Stimulated activated CD4-positive, alpha-beta T cell treated with anti-CD3 and anti-CD28 coated beads, TNF-alpha, amount 100 ng/mL, for 48 hours (primary cell): Measurements from ENCODE around the gene TLL2.
"Not testable (repeated sequence)": the region's sequence is repeated elsewhere in the genome, so short reads cannot be mapped to it uniquely, and the experiment has no call there.

Source experiments
- DNase-seq, 3 donors: peaks; one replicate each; pipeline ENCODE4 v3.0.0-alpha.2; 2020; ENCODE audit warnings: low read depth in 3 of 3

Gene TLL2

DNA sequence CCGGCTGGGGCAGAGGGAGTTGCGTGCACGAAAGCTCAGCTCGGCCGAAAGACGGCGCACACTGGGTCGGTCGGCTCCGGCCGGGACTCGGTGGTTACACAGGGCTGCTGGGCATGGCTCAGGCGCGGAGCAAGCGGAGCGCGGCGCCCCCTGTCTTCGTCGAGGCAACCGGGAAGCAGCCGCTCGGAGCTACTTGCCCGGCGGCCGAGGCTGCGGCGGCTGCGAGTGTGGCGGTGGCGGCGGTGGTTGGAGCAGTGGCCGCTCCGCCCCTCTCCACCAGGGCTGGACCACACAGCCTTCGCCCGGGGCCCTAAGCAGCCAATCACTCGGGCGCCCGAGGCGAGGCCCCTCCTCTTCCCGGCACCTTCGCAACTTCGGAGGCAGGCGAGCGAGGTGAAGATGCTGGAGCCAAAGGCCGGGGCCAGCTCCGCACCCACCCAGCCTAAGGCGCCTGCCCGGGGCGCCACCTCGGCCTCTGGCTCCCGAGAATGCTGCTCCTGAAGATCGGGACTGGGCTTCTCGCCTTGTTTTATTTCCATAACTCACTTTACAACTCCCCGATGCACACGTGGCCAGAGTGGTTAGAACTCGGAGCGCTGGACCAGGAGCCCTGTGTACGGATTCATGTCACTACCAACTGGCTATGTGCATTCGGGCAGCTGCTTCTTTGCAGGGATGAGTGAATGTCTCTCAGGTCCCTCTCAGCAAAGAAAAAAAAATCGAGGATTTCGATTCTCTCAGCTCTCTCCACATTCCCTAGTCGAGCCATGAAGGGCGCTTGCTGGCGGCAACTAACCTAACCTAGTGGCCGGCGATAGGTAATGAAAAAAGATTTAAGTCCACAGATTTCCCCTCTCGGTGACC is at the start of gene TLL2:
Gene TLL2, minus strand, starts transcription at position 229 of the 864 bp plus-strand sequence. CDS start 241 bp downstream, outside the sequence.
- peak in 2 of 3 donors; percentile 38 to 47 for DNase-seq

DNA sequence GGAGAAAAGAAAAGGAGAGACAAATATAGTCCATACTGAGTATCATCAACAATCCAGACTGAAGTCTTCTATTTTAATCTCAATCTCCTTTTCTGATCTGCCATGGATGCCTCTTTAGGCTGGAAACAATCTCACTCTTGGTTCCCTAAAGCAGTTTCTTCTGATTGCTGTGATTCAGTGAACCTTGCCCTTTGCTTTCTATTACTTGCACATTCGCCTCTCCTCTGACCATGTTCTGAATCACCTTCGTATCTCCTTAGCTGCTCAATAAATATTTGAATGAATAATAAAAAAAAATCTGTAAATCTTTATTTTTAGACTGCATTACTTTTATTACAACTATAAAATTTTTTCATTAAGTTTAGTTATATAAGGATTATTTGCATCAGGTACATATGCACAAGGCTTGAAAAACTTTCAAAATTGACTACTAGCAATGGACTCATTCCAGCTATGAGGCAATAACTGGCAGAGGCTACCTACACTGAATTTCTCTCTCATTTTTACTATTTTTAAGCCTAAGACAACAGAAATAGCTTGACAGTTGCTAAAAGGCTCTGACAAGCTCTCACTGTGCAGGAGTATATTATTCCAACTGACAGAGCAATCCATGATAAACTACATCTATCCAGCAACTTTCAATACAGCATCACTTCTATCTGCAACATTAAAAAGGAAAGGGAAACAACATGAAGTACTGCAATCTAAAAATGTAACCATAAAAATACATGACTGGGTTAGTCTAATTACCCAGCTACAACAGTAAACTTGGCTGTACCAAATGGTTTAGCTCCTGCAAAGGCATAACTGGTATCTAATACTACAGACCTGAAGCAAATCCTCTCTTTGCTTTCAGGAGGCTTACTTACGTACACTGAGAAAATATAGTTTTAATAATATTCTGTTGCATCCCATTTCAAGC is 47.5 kb upstream of the TLL2 start:
- no peak for DNase-seq

DNA sequence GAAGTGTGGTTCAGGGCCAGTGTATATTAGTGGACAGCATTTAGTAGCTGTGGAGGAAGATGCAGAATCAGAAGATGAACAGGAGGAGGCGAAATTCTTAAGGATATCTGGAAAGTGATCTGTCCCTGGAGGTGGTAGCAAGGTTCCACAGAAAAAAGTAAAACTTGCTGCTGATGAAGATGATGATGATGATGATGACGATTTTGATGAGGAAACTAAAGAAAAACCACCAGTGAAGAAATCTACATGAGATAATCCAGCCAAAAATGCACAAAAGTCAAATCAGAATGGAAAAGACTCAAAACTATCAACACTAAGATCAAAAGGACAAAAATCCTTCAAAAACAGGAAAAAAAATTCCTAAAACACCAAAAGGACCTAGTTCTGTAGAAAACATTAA is 46.8 kb upstream of the TLL2 start:
- DNase-seq, result no peak

DNA sequence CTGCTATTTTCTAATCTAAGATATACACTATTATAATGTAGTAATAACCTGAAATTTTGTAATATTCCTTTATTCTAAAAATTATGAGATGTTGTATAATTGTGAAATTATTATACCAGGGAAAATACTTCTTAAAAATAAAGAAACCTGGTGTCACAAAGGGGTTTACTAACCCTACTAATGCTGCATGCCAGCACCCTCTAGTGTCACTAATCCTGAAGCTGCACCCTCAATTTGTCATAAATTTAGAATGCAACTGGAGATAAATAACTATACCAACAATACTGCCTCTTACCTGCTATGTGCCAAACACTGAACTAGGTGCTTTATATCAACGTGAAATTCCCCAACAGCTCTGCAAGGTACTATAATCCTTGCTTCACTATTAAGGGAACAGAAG is 42.3 kb upstream of the TLL2 start:
- no peak for DNase-seq

DNA sequence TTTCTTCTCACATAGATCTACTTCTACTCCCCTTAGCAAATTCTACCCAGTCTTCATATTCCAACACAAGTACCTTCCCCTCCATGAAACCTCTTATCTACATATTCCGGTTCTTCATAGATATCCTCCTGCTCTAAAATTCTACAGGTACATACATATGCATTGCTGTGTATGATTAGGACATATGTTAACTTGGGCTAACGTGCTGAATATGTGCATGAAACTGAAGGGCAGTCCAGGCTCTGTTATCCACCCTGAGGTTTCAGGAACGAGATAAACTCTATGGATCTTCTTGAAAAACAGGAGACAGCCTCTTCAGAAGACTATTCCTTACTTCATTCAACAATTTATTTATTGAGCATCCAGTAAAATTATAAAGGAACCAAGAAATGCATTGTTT is 41.6 kb upstream of the TLL2 start:
- no peak for DNase-seq

DNA sequence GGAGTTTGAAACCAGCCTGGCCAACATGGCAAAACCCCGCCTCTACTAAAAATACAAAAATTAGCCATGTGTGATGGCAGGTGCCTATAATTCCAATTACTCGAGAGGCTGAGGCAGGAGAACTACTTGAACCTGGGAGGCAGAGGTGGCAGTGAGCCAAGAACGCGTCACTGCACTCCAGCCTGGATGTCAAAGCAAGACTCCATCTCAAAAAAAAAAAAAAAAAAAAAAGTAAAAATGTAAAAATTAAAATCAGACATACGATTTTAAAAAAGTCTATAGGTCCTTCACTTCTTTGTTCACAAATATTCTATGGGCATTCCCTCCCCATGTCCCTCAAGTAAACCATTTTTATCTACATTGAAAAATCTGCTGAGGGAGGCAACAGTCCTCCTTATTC is 34.9 kb upstream of the TLL2 start:
- no peak for DNase-seq

DNA sequence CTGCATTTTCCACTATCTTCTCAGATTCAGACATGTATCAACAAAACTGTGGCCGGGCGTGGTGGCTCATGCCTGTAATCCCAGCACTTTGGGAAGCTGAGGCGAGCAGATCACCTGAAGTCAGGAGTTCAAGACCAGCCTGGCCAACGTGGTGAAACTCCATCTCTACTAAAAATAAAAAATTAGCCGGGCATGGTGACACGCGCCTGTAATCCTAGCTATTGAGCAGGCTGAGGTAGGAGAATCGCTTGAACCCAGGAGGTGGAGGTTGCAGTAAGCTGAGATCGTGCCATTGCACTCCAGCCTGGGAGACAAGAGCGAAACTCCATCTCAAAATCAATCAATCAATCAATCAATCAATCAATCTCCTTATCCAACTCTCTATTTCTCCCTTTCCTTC is 31.8 kb upstream of the TLL2 start:
- not testable (repeated sequence) for DNase-seq

DNA sequence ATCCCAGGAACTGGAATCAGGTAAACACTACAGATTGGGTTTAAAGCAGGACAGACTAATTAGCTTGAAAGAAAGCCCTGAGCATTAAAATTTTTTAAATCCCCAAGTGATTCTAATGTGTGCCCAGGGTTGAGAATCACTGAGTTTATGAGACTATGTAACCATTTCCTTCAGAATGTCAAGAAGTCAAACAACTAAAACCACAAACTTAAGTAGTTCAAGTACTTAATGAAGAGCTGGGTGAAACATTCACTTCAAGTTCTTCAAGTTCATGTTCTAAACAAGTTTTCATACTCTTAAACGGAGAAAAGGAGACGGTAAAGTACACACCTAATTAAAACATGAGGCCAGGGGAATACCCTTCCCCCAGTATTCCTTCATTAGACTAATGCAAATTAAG is 28.2 kb upstream of the TLL2 start:
- DNase-seq, result no peak

DNA sequence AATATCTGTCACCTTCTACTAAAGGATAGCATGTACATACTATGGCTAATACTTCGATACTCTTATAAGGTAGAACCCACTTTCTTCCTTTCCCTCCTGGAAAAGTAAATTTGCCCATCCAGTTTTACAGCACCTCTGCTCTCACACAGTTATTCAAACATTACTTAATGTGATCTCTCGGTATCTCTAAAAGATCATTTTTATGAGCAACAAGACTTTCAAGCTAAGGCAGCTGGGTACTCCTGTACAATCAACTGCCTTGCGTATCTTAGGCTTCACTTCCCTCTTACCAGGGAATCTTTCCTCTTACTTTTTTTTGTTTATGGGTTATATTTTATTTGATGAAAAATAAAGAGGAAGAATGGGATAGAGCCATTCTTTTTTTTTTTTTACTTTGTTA is 26.5 kb upstream of the TLL2 start:
- DNase-seq, result no peak

DNA sequence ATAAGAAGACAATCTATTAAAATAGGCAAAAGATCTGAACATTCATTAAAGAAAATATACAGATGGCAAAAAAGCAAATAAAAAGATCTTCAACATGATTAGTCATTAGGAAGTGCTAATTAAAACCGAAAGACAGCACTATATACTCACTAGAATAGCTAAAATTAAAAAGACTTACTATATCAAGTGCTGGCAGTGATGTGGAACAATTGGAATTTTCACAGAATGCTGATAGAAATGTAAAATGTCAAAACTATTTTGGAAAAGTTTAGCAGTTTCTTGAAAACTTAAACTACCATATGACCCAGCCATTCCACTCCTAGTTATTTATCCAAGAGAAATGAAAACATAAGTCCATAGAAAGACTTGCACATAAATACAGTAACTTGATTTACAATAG is 25.0 kb upstream of the TLL2 start:
- no peak for DNase-seq

DNA sequence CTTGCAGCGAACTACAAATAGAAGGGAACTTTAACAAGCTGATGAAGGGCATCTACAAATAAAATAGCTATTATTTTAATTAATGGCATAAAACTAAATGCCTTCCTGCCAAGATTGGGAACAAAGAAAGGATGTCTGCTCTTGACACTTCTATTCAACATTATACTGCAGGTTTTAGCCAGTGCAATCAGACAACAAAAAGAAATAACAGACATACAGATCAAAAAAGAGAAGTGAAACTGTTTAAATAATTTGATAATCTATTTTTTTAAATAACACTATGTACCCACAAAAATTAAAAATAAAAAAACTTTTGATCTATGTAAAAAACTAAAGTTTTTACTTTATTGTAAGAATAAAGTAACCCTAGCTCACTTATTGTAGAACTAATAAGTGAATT is 22.4 kb upstream of the TLL2 start:
- DNase-seq, result no peak

DNA sequence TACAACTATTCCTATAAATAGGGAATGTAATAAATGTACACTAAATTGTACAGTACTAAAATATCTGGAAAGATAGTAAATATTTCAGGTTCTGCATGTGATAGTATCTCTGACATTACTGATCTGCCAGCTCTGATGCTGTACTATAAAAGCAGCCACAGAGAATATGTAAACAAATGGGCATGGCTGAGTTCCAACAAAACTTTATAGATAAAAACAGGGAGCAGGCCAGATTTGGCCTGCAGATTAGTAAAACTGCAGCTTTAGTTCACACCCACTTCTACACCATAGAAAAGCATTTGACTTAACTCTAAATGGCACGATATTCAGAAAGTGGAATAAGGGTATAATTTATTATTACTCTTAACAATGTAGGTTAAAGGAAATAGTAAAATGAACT is 18.8 kb upstream of the TLL2 start:
- no peak for DNase-seq

DNA sequence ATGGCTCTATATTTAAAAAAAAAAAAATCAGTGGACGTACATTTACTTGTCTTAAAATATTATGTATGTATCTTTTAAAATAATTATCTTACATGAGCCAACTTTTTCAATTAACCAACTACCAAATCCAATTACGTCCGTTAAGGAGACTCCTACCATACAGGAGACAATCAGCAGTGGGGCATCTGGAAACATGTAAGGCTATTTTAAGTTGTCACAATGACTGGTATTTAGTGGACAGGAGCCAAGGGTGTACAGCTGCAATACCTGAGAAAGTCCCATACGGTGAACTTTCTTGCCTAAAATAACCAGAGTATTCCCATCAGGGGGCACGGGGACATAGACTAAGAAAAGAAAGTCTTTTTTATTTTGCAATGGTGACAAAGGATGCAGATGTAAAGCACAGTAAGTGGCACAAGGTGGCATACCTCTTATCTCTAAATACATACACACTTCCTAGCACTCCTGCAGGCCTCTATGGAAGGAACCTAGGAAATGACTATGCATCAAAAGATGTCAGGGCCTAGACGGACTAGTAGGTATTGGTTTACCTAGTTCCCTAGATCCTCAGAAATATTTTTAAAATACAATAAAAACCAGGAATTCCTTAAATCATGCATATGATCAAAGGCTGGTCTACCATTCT is 16.0 kb upstream of the TLL2 start:
- DNase-seq, result no peak

DNA sequence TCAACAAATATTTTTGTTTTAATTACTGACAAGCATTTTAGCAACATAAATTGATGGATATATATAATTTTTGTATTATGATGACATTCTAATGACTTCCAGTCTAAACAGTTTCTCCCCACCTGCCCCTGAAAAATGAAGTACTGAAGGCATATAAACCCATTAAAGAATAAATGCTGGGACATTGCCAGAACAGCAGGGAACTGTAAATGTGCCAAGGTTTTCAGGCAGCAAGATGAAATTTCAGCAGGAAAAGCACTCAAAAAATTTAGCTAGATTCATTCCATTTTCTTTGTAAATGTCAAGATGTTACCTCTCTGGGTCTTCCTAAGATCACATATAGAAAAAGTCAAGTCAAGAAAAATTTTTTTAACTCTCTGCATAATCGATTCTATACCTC is 11.0 kb upstream of the TLL2 start:
- no peak for DNase-seq

DNA sequence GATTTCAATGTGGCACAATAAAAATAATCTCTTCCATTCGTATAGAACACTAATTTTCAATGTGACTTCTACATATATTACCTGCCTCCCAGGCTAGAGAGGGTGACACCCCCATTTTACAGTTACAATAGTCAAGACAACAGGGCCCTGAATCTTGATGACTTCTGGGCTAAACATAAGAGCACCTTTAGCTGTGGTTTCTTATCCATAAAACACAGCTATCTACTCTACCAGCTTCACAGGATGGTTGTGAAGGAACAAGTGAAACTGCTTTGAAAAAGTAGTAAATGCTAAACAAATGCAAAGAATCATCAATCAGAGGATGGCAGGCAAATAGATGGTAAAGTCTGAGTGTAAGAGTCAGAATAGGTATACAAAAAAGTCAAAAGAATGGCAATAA is 3.6 kb upstream of the TLL2 start:
- no peak for DNase-seq

DNA sequence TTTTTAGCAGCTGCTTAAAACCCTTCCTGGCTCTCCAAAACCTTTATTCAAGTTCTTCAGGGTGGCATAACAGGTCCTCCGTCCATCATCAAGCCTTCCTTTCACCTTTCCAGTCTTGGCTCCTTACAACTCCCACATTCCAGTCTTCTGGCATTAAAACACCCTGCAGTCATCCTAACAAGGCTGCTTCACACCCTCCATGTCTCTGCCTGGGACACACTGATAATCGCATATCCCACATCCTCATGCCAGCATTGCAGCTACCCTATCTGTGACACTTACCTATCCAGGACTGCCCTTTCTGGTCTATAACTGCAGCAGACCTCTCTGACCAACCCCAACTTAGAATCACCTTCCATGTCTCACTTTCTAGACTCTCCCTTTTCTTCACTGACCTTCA is 2.6 kb upstream of the TLL2 start:
- DNase-seq, result no peak

DNA sequence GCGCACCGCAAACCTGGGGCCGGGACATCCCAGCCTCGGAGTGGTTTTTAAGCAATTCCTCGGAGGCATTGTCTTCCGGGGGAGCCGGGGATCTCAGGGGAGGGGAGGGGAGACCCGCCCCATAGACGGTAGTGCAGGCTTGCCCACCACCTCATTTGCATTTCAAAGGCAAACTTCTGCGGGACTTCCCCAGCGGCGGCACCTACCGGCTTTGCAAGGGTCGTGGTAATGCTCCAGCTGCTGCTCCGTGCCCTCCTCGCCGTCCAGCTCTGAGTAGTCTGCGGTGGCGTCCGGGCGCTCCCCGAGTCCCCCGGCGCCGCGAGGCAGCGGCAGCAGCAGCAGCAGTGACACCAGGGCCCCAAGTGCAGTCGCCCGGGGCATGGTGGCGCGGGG is 425 bp downstream of the TLL2 start:
- no peak for DNase-seq

DNA sequence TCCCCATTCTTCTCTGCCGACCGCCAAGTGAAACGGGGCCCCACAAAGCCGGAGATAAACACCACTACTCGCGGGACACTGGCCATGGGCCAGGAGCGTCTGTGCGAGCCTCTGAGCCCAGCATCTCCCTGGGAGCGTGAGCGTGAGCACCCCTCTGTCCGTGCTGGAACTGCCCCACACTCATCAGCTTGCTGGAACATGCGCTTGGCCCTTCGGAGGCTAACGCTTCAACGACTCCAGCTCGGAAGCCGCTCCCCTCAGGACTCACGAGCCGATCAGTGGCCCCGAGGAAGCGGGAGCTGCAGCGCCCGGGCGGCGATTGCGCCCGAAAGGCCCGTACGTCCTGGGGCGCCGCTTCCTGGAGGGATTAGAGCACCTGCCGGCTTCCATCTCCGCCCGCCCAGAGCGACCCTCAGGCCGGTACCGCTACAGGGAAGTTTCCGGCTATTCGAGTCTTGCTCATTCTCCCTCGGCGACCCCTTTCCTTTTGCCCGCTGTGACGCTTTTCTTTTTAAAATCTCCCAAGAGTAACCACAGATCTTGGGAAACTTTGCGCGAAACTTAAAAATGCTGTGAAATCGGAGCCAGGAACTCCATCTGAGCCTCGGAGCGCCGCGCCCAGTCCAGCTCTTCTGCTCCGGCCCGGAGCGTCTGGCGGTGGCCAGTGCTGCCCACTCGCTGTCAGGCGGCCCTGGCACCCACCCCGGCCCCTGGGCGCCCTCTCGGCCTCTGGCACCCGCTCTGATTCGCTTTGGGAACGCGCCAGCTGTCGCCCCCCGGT is 1.0 kb downstream of the TLL2 start:
- DNase-seq, result no peak

DNA sequence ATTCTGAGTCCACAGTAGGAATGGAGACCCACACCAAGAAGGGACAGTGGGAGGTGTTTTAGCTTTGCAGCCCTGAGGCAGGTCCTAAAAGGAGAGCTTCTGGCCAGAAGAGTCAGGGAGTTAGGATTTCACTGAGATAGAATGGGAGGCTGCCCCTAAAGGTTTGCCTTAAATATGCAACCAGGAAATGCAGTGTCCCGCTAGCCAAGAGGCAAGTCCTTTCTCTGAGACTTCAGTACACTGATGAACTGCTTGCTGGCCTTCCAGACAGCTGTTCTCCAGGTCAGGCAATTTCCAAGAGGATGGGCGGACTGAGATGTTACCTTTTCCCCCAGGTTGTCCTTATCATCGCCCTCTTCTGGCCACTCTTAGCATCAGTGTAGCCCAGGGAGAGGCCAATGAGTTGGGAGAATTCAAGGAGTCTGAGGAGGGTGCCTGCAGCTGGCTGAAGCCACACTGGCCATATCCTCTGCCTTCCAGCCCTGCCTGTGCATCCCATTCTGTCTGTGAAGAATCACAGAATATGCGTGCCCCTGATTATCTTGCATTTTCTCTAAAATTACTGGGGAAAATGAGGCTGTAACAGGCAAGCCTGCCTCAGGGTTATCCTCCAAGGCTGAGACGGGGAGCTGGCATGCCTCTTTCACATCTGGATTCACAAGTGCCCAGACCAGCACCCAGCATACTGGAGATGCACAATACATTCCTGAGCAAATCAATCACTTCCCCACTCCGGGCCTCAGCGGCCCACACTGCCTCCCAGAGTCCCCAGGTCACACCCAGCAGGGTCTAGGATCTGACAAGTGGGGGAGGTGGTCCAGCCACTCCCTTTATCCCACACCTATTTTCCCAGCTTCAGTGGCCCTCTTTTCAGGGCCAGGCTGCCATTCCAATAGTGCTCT is 2.4 kb downstream of the TLL2 start:
- DNase-seq, result no peak

DNA sequence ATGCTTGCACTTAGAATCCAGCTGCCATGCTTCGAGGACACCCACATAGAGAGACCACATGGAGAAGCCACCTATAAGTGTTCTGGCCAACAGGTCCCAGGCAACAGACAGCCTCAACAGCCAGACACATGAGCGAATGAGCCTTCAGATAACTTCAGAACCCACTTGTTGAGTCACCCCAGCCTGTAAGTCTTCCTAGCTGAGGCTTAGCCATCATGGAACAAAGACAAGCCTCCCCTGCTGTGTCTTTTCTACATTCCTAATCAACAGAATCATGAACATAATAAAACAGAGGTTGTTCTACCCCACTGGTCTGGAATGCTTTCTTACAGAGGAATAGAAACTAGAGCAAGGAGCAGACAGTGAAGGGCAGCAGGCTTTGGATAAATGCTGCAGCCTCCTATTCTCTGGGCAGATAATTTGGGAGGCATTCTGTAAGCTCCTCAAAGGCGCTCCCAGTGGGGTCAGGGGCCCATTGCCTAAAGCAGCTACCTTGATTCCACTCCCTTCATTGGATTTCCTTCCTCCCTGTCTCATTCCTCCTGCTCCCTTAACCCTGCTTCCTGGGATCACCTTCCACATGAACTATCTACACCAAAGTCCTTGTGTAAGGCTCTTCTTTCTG is 4.6 kb downstream of the TLL2 start:
- no peak for DNase-seq
